ENCODE measurements around the gene RIMKLB. TPM values are rescaled to one million over a fixed set of nuclear protein-coding genes. Genes with fewer than 3 reads are reported as not detected.

The RIMKLB gene
- total and polyA plus RNA-seq, 2 of the 4 experiments (the other 2 are of a cell fraction) = 12.5 to 18.8 TPM

- no peak overlapping the region for H3K18ac ChIP-seq (ENCODE audit: low read depth, low read length)
- peaks cover 3% of the 10 kb centered on the region; the same call in 1 of the 2 replicates for H3K9me1 ChIP-seq (ENCODE audit: insufficient read depth, low read length)
- 67% methylated on average over 1 of the region's 2 CpGs; no CpG with 5 or more reads in 1 of the 2 experiments for WGBS, 2 experiments (ENCODE audit: extremely low coverage in 2 of 2, insufficient read length in 1 of 2)
- H3K27ac ChIP-seq (ENCODE audit: insufficient read depth, low read length) = no peak overlapping the region
- no peaks in the 10 kb centered on the region for H3K27me3 ChIP-seq (ENCODE audit: control insufficient read depth, insufficient read depth, low read length)
- H3K9ac ChIP-seq (ENCODE audit: low read depth, low read length) = no peak overlapping the region
- no peak overlapping the region for H3K23ac ChIP-seq (ENCODE audit: low read depth, low read length)
- POLR2A ChIA-PET (ENCODE audit: unreplicated experiment) = no interaction called here
- ATAC-seq (ENCODE audit: low read depth) = no peak
- H2AK9ac ChIP-seq (replicated peaks; ENCODE audit: low read depth, low read length, poor library complexity) = no peak overlapping the region
- H2BK15ac ChIP-seq (ENCODE audit: low read depth, low read length) = no peak overlapping the region
- in situ Hi-C loops (cut with MboI; ENCODE audit: low sequenced_read_pairs) = no loop called here
- H3K9me3 ChIP-seq (ENCODE audit: control insufficient read depth, insufficient read depth, low read length) = no peaks in the 10 kb centered on the region
- no peak overlapping the region for H3K4ac ChIP-seq (ENCODE audit: low read depth, low read length)
- no peak overlapping the region for H4K5ac ChIP-seq (ENCODE audit: low read depth, low read length)
- no peak overlapping the region for H2BK120ac ChIP-seq (ENCODE audit: low read depth, low read length)
- no peak overlapping the region for H3K4me3 ChIP-seq (ENCODE audit: insufficient read depth, low read depth, low read length)
- H3K79me1 ChIP-seq (ENCODE audit: low read depth in 1 of 2, low read length in 2 of 2) = no peaks in the 10 kb centered on the region
- peaks cover 4% of the 10 kb centered on the region; the same call in 1 of the 2 replicates for H3K4me1 ChIP-seq (ENCODE audit: control insufficient read depth, insufficient read depth, low read length)
- H2BK20ac ChIP-seq (ENCODE audit: low read depth, low read length) = no peak overlapping the region
- no peak overlapping the region for H4K8ac ChIP-seq (ENCODE audit: low read depth in 2 of 2, low read length in 2 of 2)
- no peak overlapping the region for H3K14ac ChIP-seq (replicated peaks; ENCODE audit: low read depth, low read length)
- H3K4me2 ChIP-seq (ENCODE audit: low read depth, low read length) = no peak overlapping the region
- H2AK5ac ChIP-seq (ENCODE audit: low read depth, low read length) = no peak overlapping the region
- dilution Hi-C loops (cut with HindIII; ENCODE audit: low sequenced_read_pairs, unreplicated experiment) = no loop called here
- no peaks in the 10 kb centered on the region for H4K20me1 ChIP-seq (ENCODE audit: insufficient read depth, low read length)
- BruUV-seq (replicated peaks) = no TSS peak
- H2AFZ ChIP-seq (replicated peaks; ENCODE audit: low read length, poor library complexity) = no peak overlapping the region
- no peak overlapping the region for H2BK5ac ChIP-seq (ENCODE audit: low read depth, low read length, poor library complexity, severe bottlenecking)
- no peak overlapping the region for H3K56ac ChIP-seq (ENCODE audit: extremely low read depth, insufficient read depth, low read length)
- no peaks in the 10 kb centered on the region for H3K36me3 ChIP-seq (ENCODE audit: control insufficient read depth, insufficient read depth, low read length)
- intact Hi-C loops (cut with micrococcal nuclease) = loop anchor here (5.0 kb wide), 1 partner anchor 84 kb away; the partner anchor contains the start of gene RIMKLB
- H4K91ac ChIP-seq (ENCODE audit: insufficient read depth, low read depth, low read length) = no peak overlapping the region
- DNase-seq = no peak
- CTCF ChIA-PET = interaction anchor here (1.0 kb wide), 1 partner anchor 110 kb away, joined by 3 read pairs; no protein-coding TSS in a partner anchor
- TF ChIP-seq RAD21 (IDR thresholded peaks at IDR 0.05; ENCODE audit: low read length) (no peak), CHD1 (IDR thresholded peaks at IDR 0.05; ENCODE audit: low read depth, low read length) (no peak), ELK1 (IDR thresholded peaks at IDR 0.05; ENCODE audit: borderline replicate concordance, low read depth, low read length) (no peak), RFX5 (IDR thresholded peaks at IDR 0.05; ENCODE audit: low read depth, low read length) (no peak), CEBPB (IDR thresholded peaks at IDR 0.05; ENCODE audit: low read depth, low read length) (no peak), FOS (IDR thresholded peaks at IDR 0.05; ENCODE audit: low read depth, low read length) (no peak), NFE2L2 (IDR thresholded peaks at IDR 0.05; ENCODE audit: low read depth, low read length) (no peak), MXI1 (IDR thresholded peaks at IDR 0.05; ENCODE audit: borderline replicate concordance, low read depth, low read length) (no peak), MAZ (IDR thresholded peaks at IDR 0.05; ENCODE audit: borderline replicate concordance, low read depth, low read length) (no peak), SMC3 (IDR thresholded peaks at IDR 0.05; ENCODE audit: low read depth, low read length) (no peak), RCOR1 (IDR thresholded peaks at IDR 0.05; ENCODE audit: insufficient replicate concordance, low read length) (no peak), POLR2A (IDR thresholded peaks at IDR 0.05; ENCODE audit: low read depth, low read length) (no peak), CTCF (conservative IDR thresholded peaks at IDR 0.05; ENCODE audit: low read depth, low read length) (no peak), BHLHE40 (IDR thresholded peaks at IDR 0.05; ENCODE audit: low read depth, low read length) (no peak), USF2 (IDR thresholded peaks at IDR 0.05; ENCODE audit: low read depth, low read length) (no peak)
Measured at GRCh38 chr12:8781381-8782127, 83.8 kb downstream of the RIMKLB start.
